ENCODE measurements around the gene SNX32.

SNX32 gene

DNA sequence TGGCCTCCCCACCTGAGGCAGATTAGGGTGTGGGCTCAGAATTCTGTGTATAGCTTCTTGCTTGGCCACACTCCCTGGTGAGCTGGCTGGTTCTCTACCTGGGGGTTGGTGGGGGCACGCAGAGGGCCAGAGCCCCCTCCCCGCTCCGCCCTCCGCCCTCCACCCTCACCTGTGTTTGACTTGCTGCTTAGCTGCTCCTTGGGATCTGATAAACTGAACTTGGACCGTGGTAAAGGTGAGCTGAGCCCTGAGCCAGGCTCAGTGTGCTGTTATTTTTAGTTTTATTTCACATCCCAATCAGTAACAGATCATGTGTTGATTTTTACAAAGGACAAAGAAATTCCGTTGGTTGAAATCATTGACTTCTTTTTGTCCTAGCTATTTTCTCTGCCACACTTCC is 44.9 kb upstream of the SNX32 start:
- TF ChIP-seq, protein P1, sequence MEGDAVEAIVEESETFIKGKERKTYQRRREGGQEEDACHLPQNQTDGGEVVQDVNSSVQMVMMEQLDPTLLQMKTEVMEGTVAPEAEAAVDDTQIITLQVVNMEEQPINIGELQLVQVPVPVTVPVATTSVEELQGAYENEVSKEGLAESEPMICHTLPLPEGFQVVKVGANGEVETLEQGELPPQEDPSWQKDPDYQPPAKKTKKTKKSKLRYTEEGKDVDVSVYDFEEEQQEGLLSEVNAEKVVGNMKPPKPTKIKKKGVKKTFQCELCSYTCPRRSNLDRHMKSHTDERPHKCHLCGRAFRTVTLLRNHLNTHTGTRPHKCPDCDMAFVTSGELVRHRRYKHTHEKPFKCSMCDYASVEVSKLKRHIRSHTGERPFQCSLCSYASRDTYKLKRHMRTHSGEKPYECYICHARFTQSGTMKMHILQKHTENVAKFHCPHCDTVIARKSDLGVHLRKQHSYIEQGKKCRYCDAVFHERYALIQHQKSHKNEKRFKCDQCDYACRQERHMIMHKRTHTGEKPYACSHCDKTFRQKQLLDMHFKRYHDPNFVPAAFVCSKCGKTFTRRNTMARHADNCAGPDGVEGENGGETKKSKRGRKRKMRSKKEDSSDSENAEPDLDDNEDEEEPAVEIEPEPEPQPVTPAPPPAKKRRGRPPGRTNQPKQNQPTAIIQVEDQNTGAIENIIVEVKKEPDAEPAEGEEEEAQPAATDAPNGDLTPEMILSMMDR (conservative IDR thresholded peaks at IDR 0.05; ENCODE audit: low read depth, low read length), result no peak
- no peak for DNase-seq (ENCODE audit: low read depth)
- no peak overlapping the region for H3K4me3 ChIP-seq (ENCODE audit: low read depth, low read length)

DNA sequence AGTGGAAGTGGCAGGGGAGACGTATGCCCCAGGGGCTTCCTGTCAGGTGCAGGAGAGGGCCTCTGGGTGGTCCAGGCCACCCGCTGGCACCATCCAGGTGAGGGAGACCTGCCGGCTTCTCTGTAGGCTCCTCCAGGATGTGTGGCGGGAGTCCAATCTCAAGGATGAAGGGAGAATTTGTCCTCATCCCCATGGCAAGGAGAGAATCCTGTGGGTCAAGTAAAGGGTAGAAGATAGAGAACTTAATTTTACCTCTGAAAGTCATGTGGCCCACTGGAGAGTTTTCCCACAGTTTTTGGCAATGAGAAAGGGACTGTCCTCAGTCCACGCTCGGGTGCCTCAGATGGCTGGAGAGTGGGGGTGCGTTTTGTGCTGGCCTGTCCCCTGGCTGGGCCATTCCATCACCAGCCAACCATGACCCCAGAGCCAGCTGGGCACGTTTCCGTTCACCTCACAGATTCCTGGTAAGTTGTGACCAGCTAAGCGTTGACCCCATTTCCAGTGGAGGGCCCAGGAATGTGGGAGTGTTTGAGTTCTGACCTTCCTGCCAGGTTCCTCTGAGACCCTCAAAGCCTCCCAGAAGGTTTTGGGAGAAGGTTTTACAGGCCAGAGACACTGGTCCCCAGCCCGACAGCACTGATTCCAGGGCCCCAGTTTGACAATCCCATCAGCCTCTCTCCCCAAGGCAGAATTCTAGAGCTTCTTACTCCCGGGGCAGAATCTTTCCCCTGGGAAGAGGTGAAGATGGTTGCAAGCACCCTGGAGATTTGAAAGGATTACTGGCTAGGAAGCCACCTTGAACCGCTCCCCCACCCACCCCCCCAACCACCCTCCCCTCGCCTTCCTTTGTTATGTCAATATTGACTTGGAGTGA is 44.3 kb upstream of the SNX32 start:
- no peak for DNase-seq (ENCODE audit: low read depth)
- H3K4me3 ChIP-seq (ENCODE audit: low read depth, low read length), result no peak overlapping the region
- TF ChIP-seq, protein P1 (conservative IDR thresholded peaks at IDR 0.05; ENCODE audit: low read depth, low read length), result no peak

DNA sequence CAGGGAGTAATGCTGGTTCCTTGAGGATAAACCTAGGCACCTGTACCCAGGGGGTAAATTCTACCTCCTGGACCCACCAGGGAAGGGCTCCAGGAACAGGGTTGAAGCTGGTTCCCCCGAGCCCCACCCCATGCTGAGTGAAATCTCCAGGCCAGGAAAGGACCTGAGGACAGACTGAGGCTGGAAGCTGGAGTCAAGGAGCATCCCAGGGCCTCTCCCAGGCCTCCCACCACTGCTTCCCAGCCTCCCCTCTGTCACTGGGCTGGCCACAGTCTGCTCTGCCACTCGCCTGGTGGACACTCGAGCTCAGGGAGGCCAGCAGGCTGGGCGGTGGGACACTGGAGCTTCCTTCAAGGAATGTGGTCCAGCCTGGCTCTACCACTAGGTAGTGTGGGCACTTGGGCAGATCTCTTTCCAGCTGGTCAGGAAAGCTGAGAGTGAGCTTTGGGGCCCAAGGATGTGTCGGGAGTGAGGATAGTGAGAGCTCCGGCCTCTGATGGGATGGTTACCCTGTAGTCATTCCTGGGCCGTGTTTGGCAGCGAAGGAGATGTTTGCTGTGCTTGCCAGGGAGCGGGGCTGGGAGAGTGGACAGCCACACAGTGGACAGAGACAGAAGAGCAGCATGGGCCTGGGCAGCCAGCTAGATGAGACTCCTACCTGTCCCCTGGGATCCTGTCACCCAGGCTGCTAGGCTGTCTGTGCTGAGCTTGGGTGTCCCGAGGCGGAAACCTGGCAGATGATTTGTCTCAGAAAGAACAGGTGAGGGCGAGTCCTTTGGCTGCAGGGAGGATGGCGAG is 43.5 kb upstream of the SNX32 start:
- TF ChIP-seq, protein P1 (conservative IDR thresholded peaks at IDR 0.05; ENCODE audit: low read depth, low read length), result no peak
- no peak overlapping the region for H3K4me3 ChIP-seq (ENCODE audit: low read depth, low read length)
- DNase-seq (ENCODE audit: low read depth), result no peak

DNA sequence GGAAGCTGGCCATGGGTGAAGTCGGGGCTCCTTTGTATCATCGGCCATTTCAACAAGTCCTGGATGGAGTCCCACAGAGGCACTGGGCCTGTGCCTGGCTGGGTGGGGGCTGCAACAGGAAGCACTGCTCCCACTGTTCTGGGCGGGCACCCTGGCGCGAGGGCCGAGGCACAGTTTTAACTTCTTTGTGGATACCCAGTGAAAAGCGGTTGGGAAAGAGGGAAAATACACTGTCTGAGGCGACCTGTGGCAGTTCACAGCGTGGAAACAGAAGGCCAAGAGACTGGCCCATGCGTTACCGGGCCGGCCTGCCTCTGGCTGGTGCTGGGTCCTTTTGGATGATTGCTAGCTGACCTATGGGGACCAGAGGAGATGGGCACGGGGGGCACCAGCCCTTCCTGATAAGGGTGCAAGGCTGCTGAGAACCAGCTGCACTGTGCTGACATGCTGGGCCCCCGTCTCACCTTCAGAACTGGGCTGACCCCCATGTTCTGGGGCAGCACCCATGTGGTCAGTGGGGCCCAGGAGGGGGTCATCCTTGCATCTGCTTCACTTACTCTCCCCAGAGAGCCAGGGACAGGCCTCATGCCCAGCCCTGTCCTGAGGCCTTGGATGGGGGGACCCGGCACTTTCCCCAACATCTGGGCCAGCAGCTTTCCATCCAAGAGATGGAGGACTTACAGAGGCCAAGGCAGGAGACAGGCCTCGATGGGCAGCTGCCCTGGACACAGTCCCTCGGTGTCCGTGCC is 42.7 kb upstream of the SNX32 start:
- H3K4me3 ChIP-seq (ENCODE audit: low read depth, low read length), result no peak overlapping the region
- TF ChIP-seq, protein P1 (conservative IDR thresholded peaks at IDR 0.05; ENCODE audit: low read depth, low read length), result no peak
- no peak for DNase-seq (ENCODE audit: low read depth)

DNA sequence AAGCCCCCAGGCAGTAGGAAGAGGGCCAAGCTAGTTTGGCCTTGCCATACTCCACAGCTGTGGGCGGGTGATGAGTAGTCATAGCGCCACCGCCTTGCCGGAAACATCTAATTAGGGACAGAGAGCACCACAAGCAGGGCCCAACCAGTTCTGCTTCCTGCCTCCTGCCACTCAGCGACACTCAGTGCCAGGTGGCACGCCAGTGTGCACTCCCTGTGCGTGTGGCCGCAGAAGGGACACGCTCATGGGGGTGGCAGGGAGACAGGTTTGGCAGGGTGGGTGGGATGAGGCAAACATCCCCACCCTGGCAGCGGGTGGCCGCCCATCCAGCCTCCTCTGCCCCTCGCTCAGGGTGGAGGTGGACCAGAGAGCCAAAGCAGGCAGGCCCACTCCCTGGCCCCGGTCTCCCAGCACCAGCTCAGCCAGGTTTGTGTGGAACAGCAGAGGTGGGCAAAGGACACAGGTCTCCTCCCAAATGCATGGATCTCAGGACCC is 42.0 kb upstream of the SNX32 start:
- TF ChIP-seq, protein P1 (conservative IDR thresholded peaks at IDR 0.05; ENCODE audit: low read depth, low read length), result no peak
- DNase-seq (ENCODE audit: low read depth), result no peak
- H3K4me3 ChIP-seq (ENCODE audit: low read depth, low read length), result no peak overlapping the region

DNA sequence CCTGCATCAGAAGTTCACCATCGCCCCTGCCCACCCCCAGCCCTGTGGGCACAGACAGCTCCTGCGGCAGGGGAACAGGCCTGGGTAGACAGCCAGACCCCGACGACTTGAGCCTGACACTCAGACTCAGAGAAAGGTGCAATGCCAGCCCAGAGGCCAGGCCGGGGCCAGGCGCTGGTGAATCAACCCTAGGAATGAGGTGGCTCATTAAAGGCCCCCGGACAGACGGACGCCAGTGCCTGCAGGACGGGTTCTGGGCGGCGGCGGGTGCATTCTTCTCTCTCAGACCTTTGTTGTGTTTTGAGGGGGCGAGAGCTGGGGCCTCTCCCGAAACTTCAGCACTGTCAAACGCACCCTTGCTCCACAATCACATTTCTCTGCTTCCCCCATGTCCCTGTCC is 41.3 kb upstream of the SNX32 start:
- TF ChIP-seq, protein P1 (conservative IDR thresholded peaks at IDR 0.05; ENCODE audit: low read depth, low read length), result no peak
- H3K4me3 ChIP-seq (ENCODE audit: low read depth, low read length), result no peak overlapping the region
- DNase-seq (ENCODE audit: low read depth), result no peak

Data from choroid plexus epithelial cell (primary cell).